Fibroblast of lung (primary cell): Measurements from ENCODE around the gene CDKAL1. TPM values are rescaled to one million over a fixed set of nuclear protein-coding genes. Genes with fewer than 3 reads are reported as not detected.

Experiments used
- DNase-seq, 2 donors: peaks; one replicate each; pipeline versions ENCODE4 v3.0.0 to v3.0.0-alpha.2; 2010; ENCODE audit warnings: low read depth in 2 of 2
- H2AFZ ChIP-seq: 2 replicates; pipeline ENCODE4 v1.5.1; 2012; ENCODE audit warnings: low read length, control low read depth, inconsistent platforms
- H3K27ac ChIP-seq: 2 replicates; pipeline ENCODE4 v1.5.1; 2011; ENCODE audit warnings: low read length, control low read depth; ENCODE audit not compliant: insufficient read depth
- H3K27me3 ChIP-seq: 2 replicates; pipeline ENCODE4 v1.5.1; 2011; ENCODE audit warnings: mild to moderate bottlenecking, low read length; ENCODE audit not compliant: control insufficient read depth, insufficient read depth
- H3K36me3 ChIP-seq: 2 replicates; pipeline ENCODE4 v1.5.1; 2011; ENCODE audit warnings: low read length; ENCODE audit not compliant: control insufficient read depth, insufficient read depth
- H3K4me1 ChIP-seq: 2 replicates; pipeline ENCODE4 v1.5.1; 2011; ENCODE audit warnings: low read length; ENCODE audit not compliant: control insufficient read depth, insufficient read depth; ENCODE audit errors: extremely low read depth
- H3K4me2 ChIP-seq: 2 replicates; pipeline ENCODE4 v1.5.1; 2011; ENCODE audit warnings: low read length, control low read depth; ENCODE audit not compliant: insufficient read depth; ENCODE audit errors: extremely low read depth
- H3K4me3 ChIP-seq, 4 experiments: fragments of 200-600 bp in 1 of 4; sonication (generic) in 1 of 4; replicated peaks in 1 of 4; 2 replicates each; pipeline ENCODE4 v1.5.1; 2011 to 2016; ENCODE audit warnings: low read length in 4 of 4, low read depth in 3 of 4, mild to moderate bottlenecking in 3 of 4, control low read depth in 2 of 4, inconsistent platforms in 1 of 4, mixed read lengths in 1 of 4; ENCODE audit not compliant: insufficient read depth in 1 of 4; ENCODE audit errors: control extremely low read depth in 1 of 4
- H3K79me2 ChIP-seq: 2 replicates; pipeline ENCODE4 v1.5.1; 2012; ENCODE audit warnings: mild to moderate bottlenecking, low read length, inconsistent platforms; ENCODE audit not compliant: control insufficient read depth, insufficient read depth
- H3K9ac ChIP-seq: 2 replicates; pipeline ENCODE4 v1.5.1; 2011; ENCODE audit warnings: mild to moderate bottlenecking, low read length, control low read depth; ENCODE audit not compliant: insufficient read depth
- H3K9me3 ChIP-seq: 2 replicates; pipeline ENCODE4 v1.5.1; 2012; ENCODE audit warnings: low read depth, low read length; ENCODE audit not compliant: control insufficient read depth, insufficient read depth
- H4K20me1 ChIP-seq: 2 replicates; pipeline ENCODE4 v1.5.1; 2011; ENCODE audit warnings: low read length; ENCODE audit not compliant: control insufficient read depth, insufficient read depth; ENCODE audit errors: extremely low read depth
- CTCF ChIP-seq, 2 donors: IDR thresholded peaks in 1 of 2; conservative IDR thresholded peaks in 1 of 2; 1 replicate in 1 of 2; 2 replicates in 1 of 2; pipeline ENCODE4 v1.5.1; 2011 to 2012; ENCODE audit warnings: low read length in 2 of 2, control low read depth in 1 of 2, inconsistent platforms in 1 of 2, low read depth in 1 of 2, mild to moderate bottlenecking in 1 of 2
- EZH2 ChIP-seq: IDR thresholded peaks from 2 replicates; pipeline ENCODE4 v1.5.1; 2012; ENCODE audit warnings: low read length, control low read depth, mild to moderate bottlenecking; ENCODE audit errors: missing control alignments
- polyA plus RNA-seq, 2 donors: library from polyadenylated mRNA; depleted of rRNA in 1 of 2; stranded (reverse) in 1 of 2; unstranded in 1 of 2; fragments of >200 nt; gene quantifications; 2 replicates each; pipeline ENCODE4 v1.2.1, GENCODE V29; 2011 to 2012; ENCODE audit warnings: missing spikeins in 1 of 2
- total RNA-seq: library from RNA; depleted of rRNA; stranded (reverse); fragments of >200 nt; gene quantifications from 2 replicates; pipeline ENCODE4 v1.2.1, GENCODE V29; 2014

Gene CDKAL1
- total and polyA plus RNA-seq, 2 donors (not counting 1 experiment from before 2014, with no cell fraction given), result 7.4 to 15.0 TPM

DNA sequence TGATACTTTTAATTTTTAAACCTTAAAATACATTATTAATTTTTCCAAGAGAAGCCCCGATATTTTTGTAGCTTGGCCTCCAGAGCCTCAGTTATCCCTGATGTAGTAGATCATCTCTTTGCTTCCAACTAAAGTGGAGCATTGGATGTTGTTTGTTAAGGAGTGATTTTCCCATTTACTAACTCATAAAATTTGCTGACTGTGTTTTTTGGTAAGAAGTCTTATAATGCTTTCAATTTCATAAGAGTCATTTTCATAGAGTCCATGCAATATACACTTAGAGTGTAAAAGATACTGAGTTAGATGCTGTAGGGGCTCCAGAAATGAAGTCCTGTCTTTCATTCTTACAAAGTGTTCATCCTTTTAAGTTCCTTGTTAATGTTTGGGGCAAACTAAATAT, 46.8 kb downstream of the CDKAL1 start:
- H3K79me2 ChIP-seq, result no peaks in the 10 kb centered on the region
- H3K9ac ChIP-seq, result no peak overlapping the region
- no peaks in the 10 kb centered on the region for H4K20me1 ChIP-seq
- no peak overlapping the region for H2AFZ ChIP-seq
- no peaks in the 10 kb centered on the region for H3K27me3 ChIP-seq
- no peak for TF ChIP-seq EZH2
- TF ChIP-seq CTCF (conservative IDR thresholded peaks at IDR 0.05 in 1 of 2, IDR thresholded peaks at IDR 0.05 in 1 of 2; ENCODE audit: low read depth in 1 of 2, low read length in 2 of 2), result no peak
- H3K27ac ChIP-seq, result no peak overlapping the region
- H3K4me1 ChIP-seq, result no peaks in the 10 kb centered on the region
- no peak overlapping the region for H3K4me2 ChIP-seq
- no peak overlapping the region for H3K4me3 ChIP-seq
- no peak for DNase-seq
- no peaks in the 10 kb centered on the region for H3K9me3 ChIP-seq
- H3K36me3 ChIP-seq, result no peaks in the 10 kb centered on the region

- no peak for DNase-seq
- H3K79me2 ChIP-seq, result no peaks in the 10 kb centered on the region
- no peak overlapping the region for H3K4me2 ChIP-seq
- H3K4me3 ChIP-seq, result no peak overlapping the region
- no peaks in the 10 kb centered on the region for H4K20me1 ChIP-seq
- TF ChIP-seq CTCF (conservative IDR thresholded peaks at IDR 0.05 in 1 of 2, IDR thresholded peaks at IDR 0.05 in 1 of 2; ENCODE audit: low read depth in 1 of 2, low read length in 2 of 2), result no peak
- no peak for TF ChIP-seq EZH2
- H3K9ac ChIP-seq, result no peak overlapping the region
- no peaks in the 10 kb centered on the region for H3K9me3 ChIP-seq
- H3K4me1 ChIP-seq, result no peaks in the 10 kb centered on the region
- no peaks in the 10 kb centered on the region for H3K36me3 ChIP-seq
- H3K27ac ChIP-seq, result no peak overlapping the region
- H2AFZ ChIP-seq, result no peak overlapping the region
- H3K27me3 ChIP-seq, result no peaks in the 10 kb centered on the region
These were observed 48.6 kb downstream of the CDKAL1 start for GRCh38 chr6:20582586-20583443.

- H3K79me2 ChIP-seq, result no peaks in the 10 kb centered on the region
- H3K9ac ChIP-seq, result no peak overlapping the region
- H3K4me1 ChIP-seq, result no peaks in the 10 kb centered on the region
- DNase-seq, result no peak
- no peak overlapping the region for H3K27ac ChIP-seq
- H2AFZ ChIP-seq, result no peak overlapping the region
- H3K27me3 ChIP-seq, result no peaks in the 10 kb centered on the region
- no peak for TF ChIP-seq CTCF (conservative IDR thresholded peaks at IDR 0.05 in 1 of 2, IDR thresholded peaks at IDR 0.05 in 1 of 2; ENCODE audit: low read depth in 1 of 2, low read length in 2 of 2)
- no peak for TF ChIP-seq EZH2
- no peaks in the 10 kb centered on the region for H4K20me1 ChIP-seq
- no peaks in the 10 kb centered on the region for H3K36me3 ChIP-seq
- no peak overlapping the region for H3K4me3 ChIP-seq
- H3K9me3 ChIP-seq, result no peaks in the 10 kb centered on the region
- H3K4me2 ChIP-seq, result no peak overlapping the region
These were observed 49.2 kb downstream of the CDKAL1 start for GRCh38 chr6:20583444-20583800.
